ENCODE measurements around the gene TEKT3. TPM values are rescaled to one million over a fixed set of nuclear protein-coding genes. Genes with fewer than 3 reads are reported as not detected.

TEKT3 gene
- total and polyA plus RNA-seq, 2 donors (not counting 3 experiments of a cell fraction or from before 2014, with no cell fraction given), result 0.28 TPM; not detected in 1

GRCh38 chr17:15264542-15264941 is 76.9 kb downstream of the TEKT3 start:
- no TSS peak for BruUV-seq (replicated peaks)
- H3K9ac ChIP-seq (replicated peaks; ENCODE audit: extremely low read depth, insufficient read depth, low read length), result no peak overlapping the region
- no peak for DNase-seq (ENCODE audit: low read depth, low spot score)
- dilution Hi-C loops (cut with MboI; ENCODE audit: extremely low pct_ligation_motif_present, low sequenced_read_pairs), result no loop called here
- no peak overlapping the region for H2AFZ ChIP-seq (ENCODE audit: low read depth, low read length)
- H3K4me1 ChIP-seq (ENCODE audit: control insufficient read depth, extremely low read depth, insufficient read depth, low read length), result peaks cover 12% of the 10 kb centered on the region
- CTCF ChIA-PET, result interaction anchor here (11.6 kb wide), 1 partner anchor 237 kb away, joined by 410 read pairs; no protein-coding TSS in a partner anchor
- intact Hi-C loops (cut with micrococcal nuclease), result no loop called here
- H3K4me3 ChIP-seq (replicated peaks in 1 of 3; ENCODE audit: insufficient read depth in 1 of 3, low read depth in 1 of 3, low read length in 3 of 3), result no peak overlapping the region
- H3K9me1 ChIP-seq (replicated peaks; ENCODE audit: control insufficient read depth, extremely low read depth, insufficient read depth, low read length), result no peaks in the 10 kb centered on the region
- no peaks in the 10 kb centered on the region for H3K36me3 ChIP-seq (ENCODE audit: control insufficient read depth in 2 of 2, extremely low read depth in 1 of 2, insufficient read depth in 2 of 2, low read length in 2 of 2)
- POLR2A ChIA-PET, result no interaction called here
- TF ChIP-seq GATA2 (IDR thresholded peaks at IDR 0.05; ENCODE audit: insufficient read depth, insufficient read length, low read depth, low read length) (no peak), POLR2AphosphoS5 (IDR thresholded peaks at IDR 0.05; ENCODE audit: insufficient read depth, low read depth, low read length) (no peak), FOS (IDR thresholded peaks at IDR 0.05; ENCODE audit: borderline replicate concordance, insufficient read depth, low read length) (no peak), MAX (IDR thresholded peaks at IDR 0.05; ENCODE audit: insufficient read depth, insufficient read length) (no peak), EZH2 (IDR thresholded peaks at IDR 0.05; ENCODE audit: borderline replicate concordance, low read depth, low read length, severe bottlenecking) (no peak), MYC (IDR thresholded peaks at IDR 0.05; ENCODE audit: low read depth, low read length) (no peak), CTCF (IDR thresholded peaks at IDR 0.05; ENCODE audit: extremely low read depth in 1 of 2, insufficient read depth in 1 of 2, low read depth in 1 of 2, low read length in 2 of 2) (no peak), POLR2A (IDR thresholded peaks at IDR 0.05; ENCODE audit: low read depth, low read length) (no peak), JUN (IDR thresholded peaks at IDR 0.05; ENCODE audit: borderline replicate concordance, insufficient read depth, insufficient read length, low read depth) (no peak)
- peaks cover 0 to 12% of the 10 kb centered on the region in 2 experiments for H3K27me3 ChIP-seq (ENCODE audit: control insufficient read depth in 2 of 2, insufficient read depth in 2 of 2, low read length in 2 of 2)
- no peaks in the 10 kb centered on the region for H4K20me1 ChIP-seq (replicated peaks; ENCODE audit: control insufficient read depth, extremely low read depth, insufficient read depth, low read length)
- no peak overlapping the region for H3K27ac ChIP-seq (ENCODE audit: insufficient read depth, low read depth, low read length)
- peaks cover 8% of the 10 kb centered on the region for H3K79me2 ChIP-seq (ENCODE audit: control insufficient read depth, insufficient read depth, low read length)
- no peaks in the 10 kb centered on the region for H3K9me3 ChIP-seq (replicated peaks; ENCODE audit: control insufficient read depth, insufficient read depth, low read length)
- H3K4me2 ChIP-seq (ENCODE audit: insufficient read depth, low read length), result no peak overlapping the region
- FAIRE-seq, result no peak
